Naive thymus-derived CD4-positive, alpha-beta T cell (primary cell): Measurements from ENCODE around the gene C11orf71. TPM values are rescaled to one million over a fixed set of nuclear protein-coding genes. Genes with fewer than 3 reads are reported as not detected.

Source experiments
- ATAC-seq: fragments of 150-1000 bp; cut with Tn5 transposase; 2 replicates; pipeline ENCODE4 v1.10.0; 2021; ENCODE audit warnings: mild to moderate bottlenecking, moderate library complexity
- CTCF ChIA-PET: fragments of 350-600 bp; sonication (Branson Sonifier 250); formaldehyde crosslinking; loops from one replicate; lab custom pipeline; 2021; ENCODE audit warnings: antibody characterized with exemption; lab: Charles Lee
- POLR2A ChIA-PET: fragments of 350-600 bp; sonication (Branson Sonifier 250); formaldehyde crosslinking; loops from one replicate; lab custom pipeline; 2021; ENCODE audit warnings: antibody characterized with exemption, inconsistent platforms; lab: Charles Lee
- DNase-seq, 9 donors: peaks; one replicate each; pipeline versions ENCODE4 v3.0.0 to v3.0.0-alpha.2; 2020 to 2022; ENCODE audit warnings: mixed read lengths in 1 of 9
- H3K27ac ChIP-seq: one replicate; pipeline ENCODE4 v1.7.0; 2013; ENCODE audit warnings: mild to moderate bottlenecking, low read depth, low read length, moderate library complexity
- H3K27me3 ChIP-seq, 2 donors: one replicate each; pipeline ENCODE4 v1.7.0; 2013; ENCODE audit warnings: low read length in 2 of 2, mild to moderate bottlenecking in 2 of 2, moderate library complexity in 2 of 2; ENCODE audit not compliant: control insufficient read depth in 2 of 2, insufficient read depth in 2 of 2
- H3K36me3 ChIP-seq, 3 experiments: 1 replicate in 2 of 3; 2 replicates in 1 of 3; pipeline ENCODE4 v1.7.0; 2013; ENCODE audit warnings: low read length in 3 of 3, mild to moderate bottlenecking in 3 of 3, moderate library complexity in 1 of 3; ENCODE audit not compliant: insufficient read depth in 3 of 3, control insufficient read depth in 2 of 3
- H3K4me1 ChIP-seq, 2 donors: one replicate each; pipeline ENCODE4 v1.7.0; 2013; ENCODE audit warnings: low read length in 2 of 2, mild to moderate bottlenecking in 2 of 2, moderate library complexity in 1 of 2; ENCODE audit not compliant: control insufficient read depth in 2 of 2, insufficient read depth in 2 of 2
- H3K4me3 ChIP-seq: 2 replicates; pipeline ENCODE4 v1.7.0; 2013; ENCODE audit warnings: mild to moderate bottlenecking, low read length
- H3K9me3 ChIP-seq, 3 experiments: 1 replicate in 2 of 3; 2 replicates in 1 of 3; pipeline ENCODE4 v1.7.0; 2013; ENCODE audit warnings: low read length in 3 of 3; ENCODE audit not compliant: control insufficient read depth in 2 of 3
- H3K27ac Mint-ChIP-seq, 9 donors: one replicate each; pipeline ENCODE4 v1.8.0; 2020 to 2022; ENCODE audit warnings: mixed read lengths in 9 of 9, mild to moderate bottlenecking in 8 of 9, moderate library complexity in 5 of 9, inconsistent platforms in 2 of 9
- H3K27me3 Mint-ChIP-seq, 5 donors: one replicate each; pipeline ENCODE4 v1.8.0; 2021 to 2022; ENCODE audit warnings: mixed read lengths in 5 of 5, mild to moderate bottlenecking in 1 of 5
- H3K36me3 Mint-ChIP-seq, 5 donors: one replicate each; pipeline ENCODE4 v1.8.0; 2020 to 2022; ENCODE audit warnings: mixed read lengths in 5 of 5, mild to moderate bottlenecking in 3 of 5, inconsistent platforms in 1 of 5
- H3K4me1 Mint-ChIP-seq, 7 donors: one replicate each; pipeline ENCODE4 v1.8.0; 2020 to 2022; ENCODE audit warnings: mixed read lengths in 7 of 7, mild to moderate bottlenecking in 3 of 7, inconsistent platforms in 1 of 7
- H3K4me3 Mint-ChIP-seq, 10 donors: one replicate each; pipeline ENCODE4 v1.8.0; 2020 to 2022; ENCODE audit warnings: mild to moderate bottlenecking in 10 of 10, mixed read lengths in 10 of 10, moderate library complexity in 6 of 10, inconsistent platforms in 2 of 10
- H3K9me3 Mint-ChIP-seq, 11 donors: one replicate each; pipeline ENCODE4 v1.8.0; 2020 to 2022; ENCODE audit warnings: mixed read lengths in 11 of 11, mild to moderate bottlenecking in 4 of 11, inconsistent platforms in 1 of 11, moderate library complexity in 1 of 11
- intact Hi-C, 2 donors: fragments of 100-400 bp; cut with micrococcal nuclease; formaldehyde crosslinking; loops; one replicate each; pipeline ENCODE4 v1.15.1; 2023
- polyA plus RNA-seq, 2 donors: library from polyadenylated mRNA; unstranded; fragments of 300-500 nt; fragmentation: Illumina TruSeq; gene quantifications; one replicate each; pipeline ENCODE4 v1.2.3, GENCODE V29; 2021
- total RNA-seq, 6 experiments: library from RNA in 5 of 6; stranded (reverse) in 5 of 6; gene quantifications; 1 replicate in 5 of 6; 2 replicates in 1 of 6; pipeline ENCODE4 v1.2.3 and lab custom pipeline; 2021 to 2026

C11orf71 gene
- total and polyA plus RNA-seq, 7 experiments from 2014 or later = 6.0 to 19.4 (median 17.1) TPM

DNA sequence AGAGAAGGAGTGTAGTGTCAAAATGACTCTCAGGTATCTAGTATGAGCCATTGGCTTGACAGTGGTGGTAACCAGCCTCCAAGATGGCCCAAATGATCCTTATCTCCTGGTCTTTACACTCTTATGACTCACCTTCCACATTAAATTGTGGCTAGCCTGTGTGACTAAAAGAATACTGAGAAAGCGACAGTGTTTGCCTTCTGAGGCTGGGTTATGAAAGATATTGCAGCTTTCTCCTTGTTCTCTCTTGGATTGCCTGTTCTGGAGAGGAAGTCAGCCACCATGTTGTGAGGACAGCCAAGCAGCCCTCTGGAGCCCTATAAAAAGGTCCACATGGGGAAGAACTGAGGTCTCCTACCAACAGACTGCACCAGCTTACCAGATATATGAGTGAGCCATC, 15.8 kb downstream of the C11orf71 start:
- H3K27ac Mint-ChIP-seq = no peak overlapping the region
- H3K36me3 ChIP-seq = no peaks in the 10 kb centered on the region
- H3K36me3 Mint-ChIP-seq = peaks cover 0 to 10% (median 3%) of the 10 kb centered on the region in 5 donors
- H3K27ac ChIP-seq = no peak overlapping the region
- no peak overlapping the region for H3K4me3 Mint-ChIP-seq
- peaks cover 5 to 22% (median 15%) of the 10 kb centered on the region in 7 donors for H3K4me1 Mint-ChIP-seq
- DNase-seq (no peak), ATAC-seq (no peak)
- no peaks in the 10 kb centered on the region for H3K9me3 ChIP-seq
- CTCF ChIA-PET = no interaction called here
- H3K27me3 ChIP-seq = no peaks in the 10 kb centered on the region
- peaks cover 3 to 12% (median 4%) of the 10 kb centered on the region in 5 donors for H3K27me3 Mint-ChIP-seq
- POLR2A ChIA-PET = no interaction called here
- H3K4me3 ChIP-seq = no peak overlapping the region
- intact Hi-C loops = no loop called here
- peaks cover 0 to 8% of the 10 kb centered on the region in 2 donors for H3K4me1 ChIP-seq
- H3K9me3 Mint-ChIP-seq = peaks cover 0 to 12% (median 6%) of the 10 kb centered on the region in 11 donors

- CTCF ChIA-PET = no interaction called here
- Mint-ChIP-seq H3K36me3 (peaks cover 0 to 10% (median 3%) of the 10 kb centered on the region in 5 donors), H3K27me3 (peaks cover 4 to 12% (median 8%) of the 10 kb centered on the region in 5 donors), H3K4me1 (peaks cover 5 to 30% (median 16%) of the 10 kb centered on the region in 7 donors), H3K4me3 (no peak overlapping the region), H3K27ac (no peak overlapping the region), H3K9me3 (peaks cover 0 to 12% (median 6%) of the 10 kb centered on the region in 11 donors)
- no peak for DNase-seq
- no peaks in the 10 kb centered on the region for H3K27me3 ChIP-seq
- H3K4me1 ChIP-seq = peaks cover 0 to 8% of the 10 kb centered on the region in 2 donors
- no peaks in the 10 kb centered on the region for H3K9me3 ChIP-seq
- no peaks in the 10 kb centered on the region for H3K36me3 ChIP-seq
- no peak overlapping the region for H3K4me3 ChIP-seq
- ATAC-seq = no peak
- no peak overlapping the region for H3K27ac ChIP-seq
- intact Hi-C loops = no loop called here
- POLR2A ChIA-PET = no interaction called here
Measured at GRCh38 chr11:114382509-114382908, 17.8 kb downstream of the C11orf71 start.

DNA sequence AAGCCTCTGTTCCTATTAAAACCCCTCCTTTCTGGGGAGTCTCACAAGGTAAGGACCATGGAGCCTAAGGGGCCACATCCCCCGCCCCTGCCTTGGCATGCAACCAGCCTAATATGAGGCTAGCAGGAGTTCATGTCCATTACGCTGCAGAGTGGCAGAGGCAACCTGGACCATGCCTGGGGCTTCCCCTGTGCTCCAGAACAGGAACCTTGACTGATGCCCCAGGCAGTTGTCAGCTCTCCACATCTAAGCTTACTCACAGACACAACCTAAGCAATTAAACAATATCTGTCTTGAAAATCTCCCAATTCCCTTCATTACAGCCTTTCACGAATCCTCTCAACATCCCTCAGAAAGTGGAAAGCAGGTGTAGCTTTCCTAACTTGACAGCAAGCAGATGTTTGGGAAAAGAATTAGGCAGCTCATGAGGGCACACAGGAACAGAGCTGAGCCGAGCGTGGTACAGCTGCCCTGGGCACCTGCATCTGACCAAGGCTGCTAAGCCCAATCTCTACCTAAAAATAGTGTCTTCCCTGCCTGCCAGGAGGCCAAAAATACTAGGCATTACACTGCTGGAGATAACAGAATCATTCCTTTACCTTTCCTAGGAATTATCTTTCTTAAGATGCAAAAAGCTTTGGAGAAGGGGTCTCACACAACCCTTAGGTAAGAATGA, 20.8 kb downstream of the C11orf71 start:
- H3K27ac ChIP-seq = no peak overlapping the region
- ATAC-seq (no peak), DNase-seq (no peak)
- peaks cover 0 to 12% (median 6%) of the 10 kb centered on the region in 11 donors for H3K9me3 Mint-ChIP-seq
- no peaks in the 10 kb centered on the region for H3K9me3 ChIP-seq
- no peak overlapping the region for H3K4me3 ChIP-seq
- H3K36me3 Mint-ChIP-seq = peaks cover 0 to 10% (median 3%) of the 10 kb centered on the region in 5 donors
- peaks cover 0 to 8% of the 10 kb centered on the region in 2 donors for H3K4me1 ChIP-seq
- peaks cover 5 to 30% (median 16%) of the 10 kb centered on the region in 7 donors for H3K4me1 Mint-ChIP-seq
- ChIA-PET CTCF (interaction anchor here (0.6 kb wide), 1 partner anchor 19 kb away, joined by 3 read pairs; no protein-coding TSS in a partner anchor), POLR2A (interaction anchor here (0.8 to 1.3 kb wide), 3 partner anchors 20 to 167 kb away, joined by 3 read pairs; no protein-coding TSS in a partner anchor)
- H3K27me3 Mint-ChIP-seq = peaks cover 0 to 19% (median 4%) of the 10 kb centered on the region in 5 donors
- H3K4me3 Mint-ChIP-seq = no peak overlapping the region
- H3K27ac Mint-ChIP-seq = peak overlapping the region in 5 of 9 donors; percentile 11 to 94 (median 84)
- no peaks in the 10 kb centered on the region for H3K36me3 ChIP-seq
- intact Hi-C loops = loop anchor here in 1 of 2 donors (1.0 kb wide), 1 partner anchor 21 kb away; the partner anchor contains the start of genes C11orf71 and RBM7
- no peaks in the 10 kb centered on the region for H3K27me3 ChIP-seq

GRCh38 chr11:114377612-114378267, 22.6 kb downstream of the C11orf71 start:
- H3K27ac ChIP-seq = no peak overlapping the region
- H3K4me3 Mint-ChIP-seq = no peak overlapping the region
- no peaks in the 10 kb centered on the region for H3K27me3 ChIP-seq
- peaks cover 5 to 30% (median 16%) of the 10 kb centered on the region in 7 donors for H3K4me1 Mint-ChIP-seq
- ATAC-seq (no peak), DNase-seq (no peak)
- H3K4me1 ChIP-seq = peaks cover 0 to 8% of the 10 kb centered on the region in 2 donors
- peaks cover 0 to 4% (median 0%) of the 10 kb centered on the region in 11 donors for H3K9me3 Mint-ChIP-seq
- no peak overlapping the region for H3K4me3 ChIP-seq
- H3K36me3 Mint-ChIP-seq = peaks cover 0 to 1% (median 0%) of the 10 kb centered on the region in 5 donors
- H3K9me3 ChIP-seq = no peaks in the 10 kb centered on the region
- peaks cover 0 to 26% (median 0%) of the 10 kb centered on the region in 5 donors for H3K27me3 Mint-ChIP-seq
- intact Hi-C loops = no loop called here
- H3K36me3 ChIP-seq = no peaks in the 10 kb centered on the region
- POLR2A ChIA-PET = no interaction called here
- CTCF ChIA-PET = no interaction called here
- no peak overlapping the region for H3K27ac Mint-ChIP-seq

GRCh38 chr11:114375052-114375451, 25.3 kb downstream of the C11orf71 start:
- CTCF ChIA-PET = no interaction called here
- POLR2A ChIA-PET = no interaction called here
- H3K36me3 Mint-ChIP-seq = no peaks in the 10 kb centered on the region
- Histone ChIP-seq H3K27ac (no peak overlapping the region), H3K9me3 (no peaks in the 10 kb centered on the region), H3K27me3 (no peaks in the 10 kb centered on the region), H3K36me3 (no peaks in the 10 kb centered on the region), H3K4me3 (no peak overlapping the region), H3K4me1 (peaks cover 0 to 5% of the 10 kb centered on the region in 2 donors)
- peaks cover 0 to 27% (median 6%) of the 10 kb centered on the region in 5 donors for H3K27me3 Mint-ChIP-seq
- H3K27ac Mint-ChIP-seq = no peak overlapping the region
- DNase-seq = no peak
- peaks cover 0 to 1% (median 0%) of the 10 kb centered on the region in 11 donors for H3K9me3 Mint-ChIP-seq
- intact Hi-C loops = no loop called here
- no peak for ATAC-seq
- peaks cover 0 to 13% (median 7%) of the 10 kb centered on the region in 7 donors for H3K4me1 Mint-ChIP-seq
- H3K4me3 Mint-ChIP-seq = no peak overlapping the region

DNA sequence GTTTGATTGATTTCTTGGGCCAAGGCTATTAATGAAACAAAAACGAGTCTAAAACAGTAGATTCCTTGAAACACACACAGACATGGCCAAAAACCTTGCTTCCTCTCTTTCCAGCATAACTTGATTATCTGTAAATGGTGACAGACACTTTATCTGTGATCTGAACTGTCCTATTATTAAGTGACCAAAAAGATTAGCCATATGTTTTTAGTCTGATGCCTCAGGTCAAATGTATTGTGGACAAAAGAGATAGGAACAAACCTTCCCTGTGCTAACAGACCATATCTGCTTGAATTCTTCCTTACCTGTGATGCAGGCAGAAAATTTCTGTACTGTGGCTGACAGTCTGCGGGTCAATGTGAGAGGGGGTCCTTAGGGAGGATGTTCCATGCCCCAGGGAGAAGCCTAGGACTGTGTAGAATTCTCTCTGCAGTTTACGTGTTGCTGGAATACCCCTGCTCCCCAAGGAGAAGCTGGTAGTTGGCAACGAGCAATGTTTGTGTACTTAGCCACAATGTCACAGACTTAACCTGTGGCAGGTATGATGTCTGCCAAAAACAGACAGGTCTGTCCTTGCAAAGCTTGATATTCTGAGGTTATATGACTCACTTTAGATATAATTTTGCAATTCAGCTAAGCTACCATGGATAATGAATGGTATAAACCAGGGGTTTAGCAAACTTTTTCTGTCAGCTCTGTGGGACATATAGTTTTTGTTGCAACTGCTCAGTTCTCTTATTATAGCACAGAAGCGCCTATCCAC, 31.2 kb downstream of the C11orf71 start:
- ChIA-PET CTCF (no interaction called here), POLR2A (interaction anchor here (0.7 to 1.5 kb wide), 2 partner anchors 11 to 94 kb away, joined by 3 read pairs; no protein-coding TSS in a partner anchor)
- ATAC-seq (no peak), DNase-seq (no peak)
- Histone ChIP-seq H3K27me3 (no peaks in the 10 kb centered on the region), H3K9me3 (no peaks in the 10 kb centered on the region), H3K4me3 (no peak overlapping the region), H3K4me1 (no peaks in the 10 kb centered on the region), H3K36me3 (no peaks in the 10 kb centered on the region), H3K27ac (no peak overlapping the region)
- H3K27me3 Mint-ChIP-seq = peaks cover 4 to 30% (median 16%) of the 10 kb centered on the region in 5 donors
- H3K27ac Mint-ChIP-seq = no peak overlapping the region
- H3K9me3 Mint-ChIP-seq = peaks cover 0 to 1% (median 0%) of the 10 kb centered on the region in 11 donors
- peaks cover 0 to 1% (median 0%) of the 10 kb centered on the region in 7 donors for H3K4me1 Mint-ChIP-seq
- intact Hi-C loops = no loop called here
- no peak overlapping the region for H3K4me3 Mint-ChIP-seq
- no peaks in the 10 kb centered on the region for H3K36me3 Mint-ChIP-seq
